ENCODE measurements around the gene C5orf24. TPM values are rescaled to one million over a fixed set of nuclear protein-coding genes. Genes with fewer than 3 reads are reported as not detected.

C5orf24 gene
- total and polyA plus RNA-seq, 4 donors = 14.5 to 48.9 (median 23.4) TPM

DNA sequence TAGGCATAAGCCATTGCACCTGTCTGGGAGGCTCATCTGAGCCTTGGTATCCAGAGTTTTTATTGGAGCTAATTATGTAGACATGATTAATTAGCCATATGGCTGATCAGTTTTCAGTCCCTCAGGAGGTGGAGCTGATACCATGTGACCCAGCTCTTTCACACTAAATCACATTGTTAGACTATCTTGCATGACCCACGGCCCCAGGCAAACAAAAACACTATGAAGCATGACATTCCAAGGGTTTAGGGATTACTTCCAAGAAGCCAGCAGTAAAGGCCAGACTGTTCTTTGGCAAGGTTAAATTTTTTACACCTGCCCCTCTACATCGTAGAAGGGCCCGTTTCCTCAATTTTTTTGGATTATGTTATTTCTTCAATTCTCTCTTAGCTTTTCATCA lies 5.0 kb upstream of the C5orf24 start:
- Histone ChIP-seq H3K36me3 (ENCODE audit: control insufficient read depth in 4 of 4, insufficient read depth in 3 of 4, low read depth in 1 of 4, low read length in 3 of 4) (no peaks in the 10 kb centered on the region), H3K9me3 (ENCODE audit: control insufficient read depth in 4 of 4, low read length in 3 of 4) (no peaks in the 10 kb centered on the region), H3K9ac (ENCODE audit: low read depth in 1 of 2, low read length in 2 of 2) (no peak overlapping the region), H3K27ac (ENCODE audit: low read depth in 1 of 2, low read length in 2 of 2) (no peak overlapping the region), H3K4me3 (ENCODE audit: low read depth in 1 of 3, low read length in 3 of 3) (no peak overlapping the region), H3K4me1 (ENCODE audit: control insufficient read depth in 4 of 4, insufficient read depth in 4 of 4, low read length in 3 of 4) (peaks cover 5 to 30% (median 24%) of the 10 kb centered on the region in 4 donors), H3K27me3 (ENCODE audit: control insufficient read depth in 4 of 4, insufficient read depth in 4 of 4, low read length in 3 of 4) (no peaks in the 10 kb centered on the region)
- DNase-seq (ENCODE audit: low spot score) = no peak
- TF ChIP-seq, protein P1, sequence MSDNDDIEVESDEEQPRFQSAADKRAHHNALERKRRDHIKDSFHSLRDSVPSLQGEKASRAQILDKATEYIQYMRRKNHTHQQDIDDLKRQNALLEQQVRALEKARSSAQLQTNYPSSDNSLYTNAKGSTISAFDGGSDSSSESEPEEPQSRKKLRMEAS (IDR thresholded peaks at IDR 0.05) = no peak
- TF ChIP-seq FOXA1 (IDR thresholded peaks at IDR 0.05) (no peak), EGR1 (IDR thresholded peaks at IDR 0.05; ENCODE audit: low read depth in 2 of 2) (no peak), JUND (IDR thresholded peaks at IDR 0.05) (no peak), RAD21 (IDR thresholded peaks at IDR 0.05) (no peak), RXRA (IDR thresholded peaks at IDR 0.05) (no peak), FOXA2 (IDR thresholded peaks at IDR 0.05) (no peak), YY1 (IDR thresholded peaks at IDR 0.05) (no peak), TAF1 (conservative IDR thresholded peaks at IDR 0.05) (no peak)
- TF ChIP-seq, protein P2, sequence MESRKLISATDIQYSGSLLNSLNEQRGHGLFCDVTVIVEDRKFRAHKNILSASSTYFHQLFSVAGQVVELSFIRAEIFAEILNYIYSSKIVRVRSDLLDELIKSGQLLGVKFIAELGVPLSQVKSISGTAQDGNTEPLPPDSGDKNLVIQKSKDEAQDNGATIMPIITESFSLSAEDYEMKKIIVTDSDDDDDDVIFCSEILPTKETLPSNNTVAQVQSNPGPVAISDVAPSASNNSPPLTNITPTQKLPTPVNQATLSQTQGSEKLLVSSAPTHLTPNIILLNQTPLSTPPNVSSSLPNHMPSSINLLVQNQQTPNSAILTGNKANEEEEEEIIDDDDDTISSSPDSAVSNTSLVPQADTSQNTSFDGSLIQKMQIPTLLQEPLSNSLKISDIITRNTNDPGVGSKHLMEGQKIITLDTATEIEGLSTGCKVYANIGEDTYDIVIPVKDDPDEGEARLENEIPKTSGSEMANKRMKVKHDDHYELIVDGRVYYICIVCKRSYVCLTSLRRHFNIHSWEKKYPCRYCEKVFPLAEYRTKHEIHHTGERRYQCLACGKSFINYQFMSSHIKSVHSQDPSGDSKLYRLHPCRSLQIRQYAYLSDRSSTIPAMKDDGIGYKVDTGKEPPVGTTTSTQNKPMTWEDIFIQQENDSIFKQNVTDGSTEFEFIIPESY (IDR thresholded peaks at IDR 0.05) = no peak
- 95% methylated on average over 3 of the region's 3 CpGs for WGBS

DNA sequence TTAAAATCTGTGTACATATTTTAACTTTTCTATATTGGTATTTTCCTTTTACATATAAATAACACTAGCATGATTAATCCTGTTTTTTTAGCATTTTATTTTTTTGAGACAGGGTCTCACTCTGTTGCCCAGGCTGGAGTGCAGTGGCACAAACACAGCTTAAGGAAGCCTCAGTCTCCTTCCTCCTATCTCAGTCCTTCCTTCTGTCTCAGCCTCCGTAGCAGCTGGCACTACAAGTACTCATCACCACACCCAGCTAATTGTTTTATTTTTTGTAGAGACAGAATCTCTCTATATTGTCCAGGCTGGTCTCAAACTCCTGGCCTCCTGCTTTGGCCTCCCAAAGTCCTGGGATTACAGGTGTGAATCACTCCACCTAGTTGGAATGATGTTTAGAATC lies 1.5 kb upstream of the C5orf24 start:
- Histone ChIP-seq H3K4me1 (ENCODE audit: control insufficient read depth in 4 of 4, insufficient read depth in 4 of 4, low read length in 3 of 4) (peaks cover 3 to 19% (median 12%) of the 10 kb centered on the region in 4 donors), H3K9ac (ENCODE audit: low read depth in 1 of 2, low read length in 2 of 2) (no peak overlapping the region), H3K4me3 (ENCODE audit: low read depth in 1 of 3, low read length in 3 of 3) (no peak overlapping the region), H3K27me3 (ENCODE audit: control insufficient read depth in 4 of 4, insufficient read depth in 4 of 4, low read length in 3 of 4) (no peaks in the 10 kb centered on the region), H3K9me3 (ENCODE audit: control insufficient read depth in 4 of 4, low read length in 3 of 4) (no peaks in the 10 kb centered on the region), H3K36me3 (ENCODE audit: control insufficient read depth in 4 of 4, insufficient read depth in 3 of 4, low read depth in 1 of 4, low read length in 3 of 4) (no peaks in the 10 kb centered on the region), H3K27ac (ENCODE audit: low read depth in 1 of 2, low read length in 2 of 2) (no peak overlapping the region)
- 92% methylated on average over 1 of the region's 1 CpG for WGBS
- no peak for DNase-seq (ENCODE audit: low spot score)
- TF ChIP-seq HNF4A (conservative IDR thresholded peaks at IDR 0.05) (no peak), FOXA1 (IDR thresholded peaks at IDR 0.05) (no peak), JUND (IDR thresholded peaks at IDR 0.05) (no peak), EGR1 (IDR thresholded peaks at IDR 0.05; ENCODE audit: low read depth in 2 of 2) (no peak), TAF1 (conservative IDR thresholded peaks at IDR 0.05) (no peak)
- TF ChIP-seq, protein P3, sequence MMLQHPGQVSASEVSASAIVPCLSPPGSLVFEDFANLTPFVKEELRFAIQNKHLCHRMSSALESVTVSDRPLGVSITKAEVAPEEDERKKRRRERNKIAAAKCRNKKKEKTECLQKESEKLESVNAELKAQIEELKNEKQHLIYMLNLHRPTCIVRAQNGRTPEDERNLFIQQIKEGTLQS (IDR thresholded peaks at IDR 0.05) = no peak
- TF ChIP-seq, protein P4, sequence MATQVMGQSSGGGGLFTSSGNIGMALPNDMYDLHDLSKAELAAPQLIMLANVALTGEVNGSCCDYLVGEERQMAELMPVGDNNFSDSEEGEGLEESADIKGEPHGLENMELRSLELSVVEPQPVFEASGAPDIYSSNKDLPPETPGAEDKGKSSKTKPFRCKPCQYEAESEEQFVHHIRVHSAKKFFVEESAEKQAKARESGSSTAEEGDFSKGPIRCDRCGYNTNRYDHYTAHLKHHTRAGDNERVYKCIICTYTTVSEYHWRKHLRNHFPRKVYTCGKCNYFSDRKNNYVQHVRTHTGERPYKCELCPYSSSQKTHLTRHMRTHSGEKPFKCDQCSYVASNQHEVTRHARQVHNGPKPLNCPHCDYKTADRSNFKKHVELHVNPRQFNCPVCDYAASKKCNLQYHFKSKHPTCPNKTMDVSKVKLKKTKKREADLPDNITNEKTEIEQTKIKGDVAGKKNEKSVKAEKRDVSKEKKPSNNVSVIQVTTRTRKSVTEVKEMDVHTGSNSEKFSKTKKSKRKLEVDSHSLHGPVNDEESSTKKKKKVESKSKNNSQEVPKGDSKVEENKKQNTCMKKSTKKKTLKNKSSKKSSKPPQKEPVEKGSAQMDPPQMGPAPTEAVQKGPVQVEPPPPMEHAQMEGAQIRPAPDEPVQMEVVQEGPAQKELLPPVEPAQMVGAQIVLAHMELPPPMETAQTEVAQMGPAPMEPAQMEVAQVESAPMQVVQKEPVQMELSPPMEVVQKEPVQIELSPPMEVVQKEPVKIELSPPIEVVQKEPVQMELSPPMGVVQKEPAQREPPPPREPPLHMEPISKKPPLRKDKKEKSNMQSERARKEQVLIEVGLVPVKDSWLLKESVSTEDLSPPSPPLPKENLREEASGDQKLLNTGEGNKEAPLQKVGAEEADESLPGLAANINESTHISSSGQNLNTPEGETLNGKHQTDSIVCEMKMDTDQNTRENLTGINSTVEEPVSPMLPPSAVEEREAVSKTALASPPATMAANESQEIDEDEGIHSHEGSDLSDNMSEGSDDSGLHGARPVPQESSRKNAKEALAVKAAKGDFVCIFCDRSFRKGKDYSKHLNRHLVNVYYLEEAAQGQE (IDR thresholded peaks at IDR 0.05) = no peak

All from liver (tissue), 9 donors.